Measurements from ENCODE around the gene SLC40A1. TPM values are rescaled to one million over a fixed set of nuclear protein-coding genes. Genes with fewer than 3 reads are reported as not detected.

Gene SLC40A1
- total and polyA plus RNA-seq, 7 donors, result 34.9 to 280 (median 52.1) TPM

DNA sequence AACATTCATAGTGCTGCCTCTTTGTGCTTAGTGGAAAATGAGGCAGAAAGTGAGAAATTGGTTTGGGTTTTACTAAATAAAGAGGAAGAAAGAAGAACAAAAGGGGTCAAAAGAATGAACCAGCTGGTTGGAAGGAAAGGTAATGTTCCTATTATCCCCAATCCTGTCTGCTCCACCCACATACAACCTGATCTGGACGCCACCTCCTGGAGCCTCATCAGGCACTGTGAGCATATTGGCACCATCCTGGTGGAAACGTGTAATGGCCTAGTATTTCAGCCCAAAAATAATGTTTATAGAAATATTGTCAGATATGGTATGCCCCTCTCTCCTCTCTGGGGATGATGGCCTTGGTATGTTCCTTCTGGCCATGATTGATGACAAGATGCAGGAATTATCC, 45.0 kb upstream of the SLC40A1 start:
- no peak overlapping the region for H3K4me3 ChIP-seq
- no peaks in the 10 kb centered on the region for H3K9me3 ChIP-seq
- TF ChIP-seq, protein P1, sequence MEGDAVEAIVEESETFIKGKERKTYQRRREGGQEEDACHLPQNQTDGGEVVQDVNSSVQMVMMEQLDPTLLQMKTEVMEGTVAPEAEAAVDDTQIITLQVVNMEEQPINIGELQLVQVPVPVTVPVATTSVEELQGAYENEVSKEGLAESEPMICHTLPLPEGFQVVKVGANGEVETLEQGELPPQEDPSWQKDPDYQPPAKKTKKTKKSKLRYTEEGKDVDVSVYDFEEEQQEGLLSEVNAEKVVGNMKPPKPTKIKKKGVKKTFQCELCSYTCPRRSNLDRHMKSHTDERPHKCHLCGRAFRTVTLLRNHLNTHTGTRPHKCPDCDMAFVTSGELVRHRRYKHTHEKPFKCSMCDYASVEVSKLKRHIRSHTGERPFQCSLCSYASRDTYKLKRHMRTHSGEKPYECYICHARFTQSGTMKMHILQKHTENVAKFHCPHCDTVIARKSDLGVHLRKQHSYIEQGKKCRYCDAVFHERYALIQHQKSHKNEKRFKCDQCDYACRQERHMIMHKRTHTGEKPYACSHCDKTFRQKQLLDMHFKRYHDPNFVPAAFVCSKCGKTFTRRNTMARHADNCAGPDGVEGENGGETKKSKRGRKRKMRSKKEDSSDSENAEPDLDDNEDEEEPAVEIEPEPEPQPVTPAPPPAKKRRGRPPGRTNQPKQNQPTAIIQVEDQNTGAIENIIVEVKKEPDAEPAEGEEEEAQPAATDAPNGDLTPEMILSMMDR (IDR thresholded peaks at IDR 0.05), result no peak
- TF ChIP-seq POLR2AphosphoS5 (IDR thresholded peaks at IDR 0.05) (no peak), POLR2A (IDR thresholded peaks at IDR 0.05) (no peak), EP300 (IDR thresholded peaks at IDR 0.05) (no peak)
- intact Hi-C loops (cut with DNase I), result no loop called here
- H3K36me3 ChIP-seq, result no peaks in the 10 kb centered on the region
- 93 to 96% methylated on average over 2 of the region's 2 CpGs for WGBS, 2 donors
- H3K27ac ChIP-seq, result no peak overlapping the region
- no peaks in the 10 kb centered on the region for H3K27me3 ChIP-seq
- DNase-seq, result no peak
- peaks cover 0 to 13% (median 5%) of the 10 kb centered on the region in 4 donors for H3K4me1 ChIP-seq

DNA sequence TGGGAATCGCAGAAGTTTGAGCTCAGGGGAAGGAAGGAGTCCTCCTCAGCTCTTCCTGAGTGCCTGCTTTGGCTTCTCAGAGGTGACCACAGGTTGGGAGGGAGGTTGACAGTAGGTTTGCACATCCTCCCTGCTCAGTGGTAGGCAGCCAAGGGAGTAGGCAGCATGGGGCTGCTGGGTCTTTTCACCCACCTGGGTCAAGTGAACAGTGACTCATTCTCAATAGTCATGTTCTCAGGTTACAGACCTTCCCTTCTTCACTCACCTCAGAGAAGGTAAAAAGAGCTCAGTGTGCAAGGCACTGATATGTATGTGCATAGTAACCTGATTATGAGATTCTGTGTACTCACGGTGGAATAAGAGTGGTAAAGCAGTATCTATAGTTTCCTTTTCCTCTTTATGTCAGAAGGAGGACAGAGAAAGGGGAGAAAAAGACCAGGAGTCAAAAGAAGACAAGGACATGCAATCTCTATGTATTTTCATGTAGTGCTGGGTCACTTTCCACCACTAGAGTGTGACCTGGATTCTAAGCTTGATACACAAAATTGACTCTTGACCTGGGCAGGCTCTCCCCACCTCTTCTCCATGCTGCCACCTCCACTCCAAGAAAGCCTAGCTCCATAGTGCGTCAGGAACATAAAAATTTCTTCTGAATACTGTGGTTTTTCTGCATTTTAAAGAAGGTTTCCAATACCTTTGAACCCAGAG, 44.2 kb upstream of the SLC40A1 start:
- TF ChIP-seq EP300 (IDR thresholded peaks at IDR 0.05), result no peak
- intact Hi-C loops (cut with DNase I), result no loop called here
- WGBS, 2 donors, result 74 to 79% methylated on average over 3 of the region's 3 CpGs

DNA sequence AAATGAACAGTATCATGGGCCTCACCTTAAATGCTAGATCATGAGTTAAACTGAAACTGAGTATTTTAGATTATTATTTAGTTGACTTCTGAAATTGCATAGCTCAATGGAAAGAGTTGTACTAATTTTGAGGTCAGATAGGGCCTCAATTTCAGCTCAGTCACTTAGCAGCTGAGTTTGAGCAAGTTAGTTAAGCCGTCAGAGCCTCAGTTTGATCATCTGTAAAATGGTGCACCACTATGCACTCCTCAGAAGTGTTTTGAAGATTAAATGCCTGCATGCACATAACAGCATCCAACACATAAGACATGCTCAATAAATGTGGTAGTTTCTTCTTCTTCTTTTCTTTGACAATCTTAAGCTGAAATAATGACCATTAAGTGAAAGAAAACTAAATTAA, 42.5 kb upstream of the SLC40A1 start:
- Histone ChIP-seq H3K27me3 (no peaks in the 10 kb centered on the region), H3K36me3 (no peaks in the 10 kb centered on the region), H3K27ac (no peak overlapping the region), H3K4me1 (no peaks in the 10 kb centered on the region), H3K9me3 (no peaks in the 10 kb centered on the region), H3K4me3 (no peak overlapping the region)
- intact Hi-C loops (cut with DNase I), result no loop called here
- TF ChIP-seq POLR2A (IDR thresholded peaks at IDR 0.05), result no peak
- TF ChIP-seq POLR2AphosphoS5 (IDR thresholded peaks at IDR 0.05), result no peak
- TF ChIP-seq, protein P1 (IDR thresholded peaks at IDR 0.05), result no peak
- no peak for TF ChIP-seq EP300 (IDR thresholded peaks at IDR 0.05)
- no peak for DNase-seq
- WGBS, 2 donors, result 88 to 92% methylated on average over 1 of the region's 1 CpG

More for the DNA sequence above, 44.2 kb upstream of the SLC40A1 start:
- H3K4me3 ChIP-seq, result no peak overlapping the region
- H3K4me1 ChIP-seq, result peaks cover 0 to 5% (median under 1%) of the 10 kb centered on the region in 4 donors
- no peaks in the 10 kb centered on the region for H3K36me3 ChIP-seq
- no peaks in the 10 kb centered on the region for H3K27me3 ChIP-seq
- no peak overlapping the region for H3K27ac ChIP-seq
- no peaks in the 10 kb centered on the region for H3K9me3 ChIP-seq
- no peak for DNase-seq

DNA sequence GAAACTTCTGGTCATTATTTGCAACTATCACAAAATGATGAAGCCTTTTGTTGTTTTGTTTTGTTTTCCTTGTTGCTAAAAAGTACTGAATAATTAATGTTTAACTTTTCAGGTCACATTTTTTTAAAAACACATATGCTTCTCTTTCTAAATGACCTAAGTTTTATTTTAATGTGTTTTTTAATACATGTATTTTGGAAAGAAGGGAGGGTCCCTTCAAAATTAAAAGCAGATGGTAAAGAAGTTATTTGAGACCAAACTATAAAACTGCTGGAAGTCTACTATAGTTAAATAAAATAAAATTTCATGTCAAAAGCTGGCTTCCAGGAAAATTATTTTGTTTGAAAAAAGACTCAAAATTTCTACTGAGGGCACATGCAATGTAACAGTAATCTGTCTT, 41.2 kb upstream of the SLC40A1 start:
- Histone ChIP-seq H3K27me3 (no peaks in the 10 kb centered on the region), H3K9me3 (no peaks in the 10 kb centered on the region), H3K36me3 (no peaks in the 10 kb centered on the region), H3K27ac (no peak overlapping the region), H3K4me1 (no peaks in the 10 kb centered on the region), H3K4me3 (no peak overlapping the region)
- intact Hi-C loops (cut with DNase I), result no loop called here
- no peak for DNase-seq
- TF ChIP-seq POLR2AphosphoS5 (IDR thresholded peaks at IDR 0.05) (no peak), EP300 (IDR thresholded peaks at IDR 0.05) (no peak), POLR2A (IDR thresholded peaks at IDR 0.05) (no peak)
- TF ChIP-seq, protein P1 (IDR thresholded peaks at IDR 0.05), result no peak

DNA sequence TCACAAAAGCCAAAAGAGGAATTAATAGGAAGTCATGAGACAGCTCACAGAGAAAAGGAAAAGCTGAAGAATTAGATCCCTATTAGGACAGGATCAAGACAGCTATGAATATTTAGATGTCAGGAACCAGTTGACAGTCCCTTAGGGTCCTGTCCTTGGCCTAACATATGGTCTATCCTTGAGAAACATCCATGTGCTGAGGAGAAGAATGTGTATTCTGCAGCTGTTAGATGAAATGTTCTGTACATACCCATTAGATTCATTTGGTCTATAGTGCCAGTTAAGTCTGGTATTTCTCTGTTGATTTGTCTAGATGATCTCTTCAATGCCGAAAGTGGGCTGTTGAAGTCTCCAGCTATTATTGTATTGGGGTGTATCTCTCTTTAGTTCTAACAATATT, 37.6 kb upstream of the SLC40A1 start:
- Histone ChIP-seq H3K27ac (no peak overlapping the region), H3K9me3 (no peaks in the 10 kb centered on the region), H3K27me3 (no peaks in the 10 kb centered on the region), H3K36me3 (no peaks in the 10 kb centered on the region), H3K4me1 (peaks cover 0 to 6% (median 0%) of the 10 kb centered on the region in 4 donors), H3K4me3 (no peak overlapping the region)
- TF ChIP-seq POLR2AphosphoS5 (IDR thresholded peaks at IDR 0.05), result no peak
- no peak for TF ChIP-seq EP300 (IDR thresholded peaks at IDR 0.05)
- TF ChIP-seq POLR2A (IDR thresholded peaks at IDR 0.05), result no peak
- TF ChIP-seq, protein P1 (IDR thresholded peaks at IDR 0.05), result no peak
- 0% methylated on average over 1 of the region's 1 CpG for WGBS, 2 donors
- intact Hi-C loops (cut with DNase I), result no loop called here
- no peak for DNase-seq

All from sigmoid colon (tissue), 7 donors.